Astrocyte (in vitro differentiated cells and primary cell): ENCODE data around the gene PIP4K2A.

Source experiments
- EZH2 ChIP-seq: IDR thresholded peaks from 2 replicates; pipeline ENCODE4 v1.6.1; 2012; ENCODE audit warnings: mild to moderate bottlenecking, low read length, inconsistent platforms; ENCODE audit not compliant: insufficient read depth
- TF ChIP-seq, protein P1 (sequence below): IDR thresholded peaks from 2 replicates; pipeline ENCODE4 v1.5.1; 2011; ENCODE audit warnings: low read depth, mild to moderate bottlenecking, inconsistent platforms, low read length, moderate library complexity; ENCODE audit not compliant: insufficient read depth

DNA sequence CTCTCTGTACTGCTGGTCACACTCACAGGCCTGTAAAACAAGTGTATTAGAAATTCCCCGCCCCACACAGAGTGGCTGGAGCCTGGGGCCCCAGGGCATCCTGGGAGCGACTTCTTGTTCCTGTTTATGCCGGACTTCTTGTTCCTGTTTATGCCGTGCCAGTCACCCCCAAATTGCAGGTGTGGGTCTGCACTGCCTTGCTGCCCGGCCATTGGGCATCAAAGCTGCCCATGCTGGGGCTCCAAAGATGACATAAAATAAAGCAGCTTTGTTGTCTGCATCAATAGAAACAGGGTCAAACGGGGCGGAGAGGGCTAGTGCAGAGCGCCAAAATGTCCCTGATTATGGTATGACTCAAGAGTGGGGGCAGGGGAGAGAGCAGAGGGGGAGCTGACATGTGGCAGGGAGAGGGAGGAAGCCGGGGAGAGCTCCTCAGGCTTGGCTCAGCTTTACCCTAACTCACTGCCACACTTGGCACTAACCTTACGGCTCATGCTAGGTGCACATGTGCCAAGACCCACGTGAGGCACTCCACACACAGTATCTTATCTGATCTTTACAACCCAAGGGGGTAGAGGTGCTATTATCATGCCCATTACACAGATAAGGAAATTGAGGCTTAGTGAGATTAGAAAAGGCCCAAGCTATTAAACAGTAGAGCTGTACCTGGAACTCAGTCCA is 98.4 kb downstream of the PIP4K2A start:
- no peak for TF ChIP-seq EZH2
- TF ChIP-seq, protein P1, sequence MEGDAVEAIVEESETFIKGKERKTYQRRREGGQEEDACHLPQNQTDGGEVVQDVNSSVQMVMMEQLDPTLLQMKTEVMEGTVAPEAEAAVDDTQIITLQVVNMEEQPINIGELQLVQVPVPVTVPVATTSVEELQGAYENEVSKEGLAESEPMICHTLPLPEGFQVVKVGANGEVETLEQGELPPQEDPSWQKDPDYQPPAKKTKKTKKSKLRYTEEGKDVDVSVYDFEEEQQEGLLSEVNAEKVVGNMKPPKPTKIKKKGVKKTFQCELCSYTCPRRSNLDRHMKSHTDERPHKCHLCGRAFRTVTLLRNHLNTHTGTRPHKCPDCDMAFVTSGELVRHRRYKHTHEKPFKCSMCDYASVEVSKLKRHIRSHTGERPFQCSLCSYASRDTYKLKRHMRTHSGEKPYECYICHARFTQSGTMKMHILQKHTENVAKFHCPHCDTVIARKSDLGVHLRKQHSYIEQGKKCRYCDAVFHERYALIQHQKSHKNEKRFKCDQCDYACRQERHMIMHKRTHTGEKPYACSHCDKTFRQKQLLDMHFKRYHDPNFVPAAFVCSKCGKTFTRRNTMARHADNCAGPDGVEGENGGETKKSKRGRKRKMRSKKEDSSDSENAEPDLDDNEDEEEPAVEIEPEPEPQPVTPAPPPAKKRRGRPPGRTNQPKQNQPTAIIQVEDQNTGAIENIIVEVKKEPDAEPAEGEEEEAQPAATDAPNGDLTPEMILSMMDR, result no peak
